ENCODE results near the gene HIC1. TPM values are rescaled to one million over a fixed set of nuclear protein-coding genes. Genes with fewer than 3 reads are reported as not detected.

Gene HIC1
- total and polyA plus RNA-seq, 5 experiments from 2014 or later = 0.08 to 1.6 (median 0.81) TPM; not detected in 1

DNA sequence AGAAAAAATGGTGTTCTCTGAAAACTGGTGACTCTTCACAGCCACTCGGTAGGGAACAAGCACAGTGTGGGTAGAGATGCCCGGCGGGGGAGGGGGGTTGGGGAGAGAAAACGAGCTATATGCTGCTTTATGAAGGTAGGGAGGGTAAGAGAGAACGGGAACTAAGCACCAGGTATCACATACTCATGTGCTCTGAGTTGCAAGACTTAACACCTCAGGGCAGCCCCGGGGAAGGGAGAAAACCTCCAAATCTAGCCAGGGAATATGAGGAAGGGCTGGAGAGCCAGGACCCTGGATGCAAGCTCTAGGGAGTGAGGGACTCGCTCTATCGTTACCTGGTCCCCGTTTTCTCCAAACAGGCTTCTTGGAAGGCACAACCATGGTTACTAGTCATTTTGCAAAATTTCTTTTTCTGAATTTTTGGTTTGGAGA, 35.3 kb downstream of the HIC1 start:
- Mint-ChIP-seq H3K36me3 (peaks cover 0 to 38% (median 8%) of the 10 kb centered on the region in 3 donors), H3K4me3 (peak overlapping the region; percentile 86 to 100 (median 94)), H3K9me3 (no peaks in the 10 kb centered on the region), H3K4me1 (peaks cover 23 to 67% (median 54%) of the 10 kb centered on the region in 4 donors), H3K27ac (peak overlapping the region; percentile 83 to 99 (median 94)), H3K27me3 (no peaks in the 10 kb centered on the region)
- DNase-seq = peak in 1 of 10 donors; percentile 13
- POLR2A ChIA-PET = interaction anchor here (1.2 to 1.5 kb wide), 3 partner anchors 13 to 182 kb away, joined by 3 to 4 read pairs (median 3); partner anchors contain the start of gene HIC1
- ATAC-seq = peak; percentile 31 to 55

DNA sequence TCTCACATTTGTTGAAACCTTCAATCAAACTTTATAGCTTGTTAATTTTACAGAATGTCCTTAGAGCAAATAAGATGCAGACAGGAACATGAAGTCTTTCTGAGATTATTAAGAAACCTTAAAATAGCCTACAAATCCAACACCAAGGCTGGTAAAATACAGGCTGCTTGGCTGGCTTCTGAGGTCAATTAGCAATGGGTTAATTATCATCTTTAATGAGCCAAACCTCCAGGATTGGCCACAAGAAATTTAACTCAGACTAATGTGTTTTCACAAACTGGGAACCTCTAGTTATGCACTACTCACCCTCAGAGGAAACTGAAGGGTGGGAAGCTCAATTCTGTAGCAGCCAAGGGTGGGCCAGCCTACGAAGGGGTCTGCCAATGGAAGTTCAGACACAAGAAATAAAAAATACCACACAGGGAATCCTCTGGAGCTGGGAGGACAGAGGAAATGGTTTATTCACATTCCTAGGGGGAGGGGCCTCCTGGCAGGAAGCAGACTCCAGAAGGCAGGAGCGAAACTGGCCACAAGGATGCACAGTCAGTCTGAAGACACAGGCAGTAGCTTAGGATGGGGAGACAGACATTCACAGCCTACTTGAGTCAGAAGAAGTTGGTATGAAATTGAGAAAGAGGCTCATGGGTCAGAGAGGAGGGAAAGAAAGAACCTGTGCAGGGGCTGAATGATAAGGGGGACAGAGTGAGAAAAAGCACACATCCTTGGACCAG, 36.1 kb downstream of the HIC1 start:
- no peak for ATAC-seq
- Mint-ChIP-seq H3K36me3 (peaks cover 0 to 36% (median 8%) of the 10 kb centered on the region in 3 donors), H3K4me1 (peaks cover 26 to 64% (median 54%) of the 10 kb centered on the region in 4 donors)

DNA sequence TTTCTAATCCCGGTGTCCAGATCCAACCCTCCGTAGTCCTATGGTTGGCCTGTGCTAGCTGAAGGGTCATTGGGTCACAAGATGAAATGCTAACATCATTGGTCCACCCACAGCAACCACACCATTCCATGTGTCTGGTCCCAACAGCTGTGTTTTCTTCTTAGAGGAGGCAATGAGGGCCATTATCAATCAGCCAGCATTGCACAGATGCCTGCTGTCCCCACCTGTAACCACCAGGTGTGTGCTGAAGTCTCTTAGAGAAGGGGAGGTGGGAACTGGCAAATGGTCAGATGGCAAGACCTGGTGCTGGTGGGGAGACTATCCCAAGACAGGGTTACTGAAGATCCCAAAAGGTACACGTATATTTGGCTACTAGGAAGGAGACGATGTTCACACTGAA, 37.4 kb downstream of the HIC1 start:
- peaks cover 0 to 30% (median 3%) of the 10 kb centered on the region in 3 donors for H3K36me3 Mint-ChIP-seq
- POLR2A ChIA-PET = interaction anchor here (0.6 to 1.0 kb wide), 2 partner anchors 35 to 463 kb away, joined by 3 to 4 read pairs; partner anchors contain the start of gene SLC43A2
- no peaks in the 10 kb centered on the region for H3K9me3 Mint-ChIP-seq
- no peak for ATAC-seq
- H3K27ac Mint-ChIP-seq = peak overlapping the region in 5 of 10 donors; percentile 9 to 76 (median 49)
- H3K4me1 Mint-ChIP-seq = peaks cover 26 to 53% (median 49%) of the 10 kb centered on the region in 4 donors
- DNase-seq = no peak
- H3K27me3 Mint-ChIP-seq = no peaks in the 10 kb centered on the region
- H3K4me3 Mint-ChIP-seq = peak overlapping the region in 1 of 10 donors; percentile 22

More for the DNA sequence above, 36.1 kb downstream of the HIC1 start:
- no peaks in the 10 kb centered on the region for H3K9me3 Mint-ChIP-seq
- no peak for DNase-seq
- no peaks in the 10 kb centered on the region for H3K27me3 Mint-ChIP-seq
- POLR2A ChIA-PET = interaction anchor here (0.7 to 1.5 kb wide), 3 partner anchors 23 to 181 kb away, joined by 3 read pairs; partner anchors contain the start of gene HIC1
- peak overlapping the region in 6 of 10 donors; percentile 53 to 99 (median 88) for H3K27ac Mint-ChIP-seq
- H3K4me3 Mint-ChIP-seq = peak overlapping the region in 7 of 10 donors; percentile 87 to 100 (median 93)

DNA sequence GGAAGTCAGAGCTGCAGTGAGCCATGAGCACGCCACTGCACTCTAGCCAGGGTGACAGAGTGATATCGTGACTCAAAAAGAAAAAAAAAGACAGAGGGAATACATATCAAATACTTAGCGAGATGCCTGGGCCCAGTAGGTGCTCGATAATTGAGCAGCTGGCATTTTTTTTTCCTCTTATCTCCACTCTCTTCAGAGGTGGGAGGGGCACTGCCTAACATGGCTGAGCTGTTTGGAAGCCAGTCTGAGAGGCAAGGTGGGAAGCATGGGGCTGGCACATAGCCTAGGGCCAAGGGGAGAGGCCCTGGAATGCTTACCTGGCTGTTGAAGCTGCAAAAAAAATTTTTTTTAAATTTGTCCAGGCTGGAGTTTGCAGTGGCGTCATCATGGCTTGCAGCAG, 38.4 kb downstream of the HIC1 start:
- H3K4me3 Mint-ChIP-seq = no peak overlapping the region
- no peak for ATAC-seq

DNA sequence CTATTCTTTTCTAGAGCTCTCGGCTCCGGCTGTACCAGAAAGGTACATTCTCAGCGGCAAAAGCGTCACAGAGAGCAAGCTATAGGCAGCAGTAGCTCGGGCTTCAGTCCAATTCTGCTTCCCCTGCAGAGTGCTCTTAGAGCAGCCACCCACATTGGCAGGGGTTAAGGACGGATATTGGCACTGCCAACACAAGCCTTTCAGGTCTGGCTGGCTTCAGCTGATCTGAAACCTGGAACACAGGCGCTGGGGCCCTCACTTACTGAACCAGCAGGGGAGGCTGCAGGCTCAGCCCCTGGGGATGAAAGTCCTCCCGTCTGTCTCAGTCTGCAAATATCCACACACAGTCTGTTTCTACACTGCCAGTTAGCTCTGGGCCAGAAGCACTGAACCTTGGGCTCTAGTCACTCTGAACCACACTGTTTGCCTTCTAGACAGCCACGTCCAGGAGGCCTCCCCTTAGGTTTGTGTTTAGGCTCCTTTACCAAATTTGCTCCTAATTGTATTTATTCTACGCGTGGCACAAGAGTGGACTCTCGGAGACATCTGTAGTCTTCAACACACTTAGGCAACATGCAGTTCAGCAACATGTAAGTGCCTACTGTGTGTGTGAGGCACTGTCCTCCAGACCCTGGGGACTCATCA, 40.1 kb downstream of the HIC1 start:
- Mint-ChIP-seq H3K27ac (peak overlapping the region in 2 of 10 donors; percentile 20 to 33), H3K4me1 (peaks cover 11 to 25% (median 23%) of the 10 kb centered on the region in 4 donors), H3K27me3 (no peaks in the 10 kb centered on the region), H3K9me3 (no peaks in the 10 kb centered on the region), H3K36me3 (peaks cover 0 to 39% (median 3%) of the 10 kb centered on the region in 3 donors), H3K4me3 (no peak overlapping the region)
- DNase-seq = no peak
- no peak for ATAC-seq
- POLR2A ChIA-PET = interaction anchor here (1.0 kb wide), 1 partner anchor 17 kb away, joined by 3 read pairs; no protein-coding TSS in a partner anchor

More for the DNA sequence above, 38.4 kb downstream of the HIC1 start:
- no peak for DNase-seq
- H3K9me3 Mint-ChIP-seq = no peaks in the 10 kb centered on the region
- peaks cover 0 to 36% (median 3%) of the 10 kb centered on the region in 3 donors for H3K36me3 Mint-ChIP-seq
- H3K27ac Mint-ChIP-seq = peak overlapping the region in 3 of 10 donors; percentile 7 to 78 (median 52)
- H3K4me1 Mint-ChIP-seq = peaks cover 21 to 42% (median 39%) of the 10 kb centered on the region in 4 donors
- H3K27me3 Mint-ChIP-seq = no peaks in the 10 kb centered on the region
- POLR2A ChIA-PET = interaction anchor here (1.0 kb wide), 1 partner anchor 36 kb away, joined by 3 read pairs; no protein-coding TSS in a partner anchor

DNA sequence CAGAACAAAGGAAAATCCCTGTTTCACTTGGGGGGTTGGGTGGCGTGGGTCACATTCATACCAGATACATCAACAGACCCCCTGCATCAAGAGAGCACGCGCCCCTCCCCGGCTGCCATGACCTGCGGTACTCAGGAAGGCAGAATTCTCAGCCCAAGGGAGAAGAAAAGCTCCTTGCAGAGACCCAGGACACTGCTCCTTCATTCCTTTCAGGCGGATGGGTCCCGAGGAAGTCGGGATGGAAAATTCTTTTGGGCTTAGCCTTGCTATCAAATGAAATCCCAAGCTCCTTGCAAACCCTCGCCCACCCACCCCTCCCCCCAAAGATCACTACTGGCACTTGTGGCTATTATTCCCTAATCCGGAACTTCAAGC, 40.6 kb downstream of the HIC1 start:
- Mint-ChIP-seq H3K4me1 (peaks cover 8 to 20% (median 18%) of the 10 kb centered on the region in 4 donors), H3K27me3 (no peaks in the 10 kb centered on the region), H3K36me3 (peaks cover 0 to 39% (median 3%) of the 10 kb centered on the region in 3 donors), H3K27ac (no peak overlapping the region), H3K4me3 (no peak overlapping the region), H3K9me3 (no peaks in the 10 kb centered on the region)
- ATAC-seq (no peak), DNase-seq (no peak)
- POLR2A ChIA-PET = no interaction called here

DNA sequence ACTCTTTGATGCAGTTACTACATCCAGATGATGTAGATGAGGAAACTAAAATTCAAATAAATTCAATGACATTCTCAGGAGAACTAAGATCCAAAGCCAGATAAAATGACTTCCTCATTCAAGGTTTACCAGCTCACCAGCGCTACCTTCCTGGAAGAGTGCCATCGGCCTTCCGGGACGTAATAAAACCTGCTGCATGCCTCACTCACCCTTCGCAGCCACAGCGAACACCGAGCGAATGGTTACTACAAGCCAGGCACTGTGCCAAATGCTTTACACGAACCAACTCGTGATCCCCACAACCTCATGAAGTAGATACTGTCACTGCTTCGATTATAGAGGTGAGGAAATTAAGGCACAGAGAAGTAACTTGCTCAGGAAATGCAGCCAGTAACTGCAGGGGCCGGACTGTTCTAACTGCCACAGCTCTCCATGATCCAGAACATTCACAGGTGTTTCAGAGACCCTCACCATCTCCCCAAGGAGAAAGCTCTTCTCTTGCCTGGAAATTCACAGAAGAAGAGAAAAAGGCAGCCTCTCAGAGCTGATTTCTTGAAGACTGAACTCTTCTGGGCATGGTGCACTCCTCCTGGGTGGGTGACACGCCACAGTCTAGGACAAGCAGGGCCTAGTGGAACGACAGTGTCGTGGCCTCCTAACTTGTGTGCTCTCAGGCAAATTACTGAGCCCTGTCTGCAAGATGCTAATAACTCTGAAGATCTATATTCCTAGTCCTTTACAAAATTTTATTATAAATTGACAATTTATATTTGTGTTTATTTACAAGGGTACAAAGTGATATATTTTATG, 46.8 kb downstream of the HIC1 start:
- Mint-ChIP-seq H3K9me3 (no peaks in the 10 kb centered on the region), H3K27me3 (no peaks in the 10 kb centered on the region), H3K4me1 (peaks cover 16 to 31% (median 26%) of the 10 kb centered on the region in 4 donors), H3K36me3 (peaks cover 0 to 31% (median 4%) of the 10 kb centered on the region in 3 donors), H3K27ac (peak overlapping the region in 9 of 10 donors; percentile 52 to 93 (median 85)), H3K4me3 (peak overlapping the region; percentile 11 to 67 (median 42))
- POLR2A ChIA-PET = interaction anchor here (0.6 to 1.0 kb wide), 2 partner anchors 73 to 135 kb away, joined by 3 read pairs; no protein-coding TSS in a partner anchor
- ATAC-seq (peak; percentile 94 to 97), DNase-seq (peak; percentile 37 to 82 (median 68))

DNA sequence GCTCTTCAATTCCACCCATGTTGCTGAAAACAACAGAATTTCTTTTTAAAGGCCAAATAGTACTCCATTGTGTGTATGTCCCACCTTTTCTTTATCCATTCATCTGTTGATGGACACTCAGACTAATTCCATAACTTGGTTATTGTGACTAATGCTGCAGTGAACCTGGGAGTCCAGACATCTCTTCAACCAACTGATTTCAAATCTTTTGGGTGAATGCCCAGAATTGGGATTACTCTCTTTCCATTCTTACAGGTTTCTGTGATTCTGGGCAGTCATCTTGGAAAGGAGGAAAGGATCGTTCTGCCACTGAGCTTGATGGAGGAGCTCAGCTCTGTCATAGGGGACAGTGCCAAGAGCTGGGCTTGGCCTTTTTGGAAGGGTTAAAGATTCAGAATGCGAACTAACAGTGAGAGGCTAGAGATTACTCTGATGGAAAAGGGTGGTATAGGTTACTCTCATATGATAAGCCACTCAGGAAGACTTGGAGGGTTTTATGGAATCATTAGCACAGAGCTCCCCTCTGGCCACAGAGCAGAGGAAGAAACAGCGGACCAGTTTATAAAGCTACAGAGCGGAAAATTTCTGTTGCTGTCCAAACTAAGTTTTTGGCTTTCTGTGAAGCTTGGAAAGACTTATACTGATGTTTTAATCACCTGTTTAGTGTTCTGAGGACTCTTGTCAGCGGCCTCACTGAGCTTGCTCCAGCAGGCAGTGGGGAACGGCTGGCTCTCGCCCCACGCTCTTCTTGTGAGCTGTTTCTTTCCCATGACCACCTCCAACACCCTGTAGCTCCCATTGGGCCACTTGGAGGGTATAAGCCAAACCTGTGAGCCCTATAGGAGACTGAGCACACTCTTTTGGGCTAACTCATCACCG, 48.3 kb downstream of the HIC1 start:
- peaks cover 0 to 30% (median 4%) of the 10 kb centered on the region in 3 donors for H3K36me3 Mint-ChIP-seq
- no peaks in the 10 kb centered on the region for H3K9me3 Mint-ChIP-seq
- H3K27ac Mint-ChIP-seq = peak overlapping the region in 8 of 10 donors; percentile 43 to 85 (median 54)
- H3K4me3 Mint-ChIP-seq = peak overlapping the region in 3 of 10 donors; percentile 1 to 50 (median 29)
- DNase-seq = no peak
- H3K27me3 Mint-ChIP-seq = no peaks in the 10 kb centered on the region
- POLR2A ChIA-PET = interaction anchor here (1.0 to 1.4 kb wide), 2 partner anchors 14 to 133 kb away, joined by 3 to 4 read pairs; no protein-coding TSS in a partner anchor
- ATAC-seq = no peak
- peaks cover 18 to 31% (median 26%) of the 10 kb centered on the region in 4 donors for H3K4me1 Mint-ChIP-seq

DNA sequence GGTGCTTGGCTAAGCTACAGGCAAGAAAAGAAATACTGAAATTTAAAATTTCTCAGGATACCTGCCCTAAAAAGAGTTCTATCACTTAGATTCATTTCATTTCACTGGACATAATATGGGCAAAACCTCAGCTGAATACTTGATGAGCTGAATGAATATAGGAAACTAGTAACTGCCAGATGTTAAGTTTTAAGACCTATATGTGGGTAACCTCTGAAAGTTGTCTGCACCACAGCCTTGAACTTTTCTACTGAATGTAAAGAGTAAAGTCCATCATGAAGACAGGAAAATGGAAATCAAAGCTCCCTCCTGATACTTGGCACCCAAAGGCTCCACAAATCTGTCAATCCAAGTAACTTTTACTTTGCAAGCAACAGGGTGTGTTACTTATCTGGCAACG, 50.8 kb downstream of the HIC1 start:
- Mint-ChIP-seq H3K27me3 (no peaks in the 10 kb centered on the region), H3K36me3 (peaks cover 0 to 33% (median 4%) of the 10 kb centered on the region in 3 donors), H3K4me3 (no peak overlapping the region), H3K4me1 (peaks cover 21 to 31% (median 26%) of the 10 kb centered on the region in 4 donors), H3K9me3 (no peaks in the 10 kb centered on the region), H3K27ac (no peak overlapping the region)
- POLR2A ChIA-PET = interaction anchor here (0.8 kb wide), 1 partner anchor 13 kb away, joined by 3 read pairs; no protein-coding TSS in a partner anchor
- no peak for DNase-seq
- no peak for ATAC-seq

DNA sequence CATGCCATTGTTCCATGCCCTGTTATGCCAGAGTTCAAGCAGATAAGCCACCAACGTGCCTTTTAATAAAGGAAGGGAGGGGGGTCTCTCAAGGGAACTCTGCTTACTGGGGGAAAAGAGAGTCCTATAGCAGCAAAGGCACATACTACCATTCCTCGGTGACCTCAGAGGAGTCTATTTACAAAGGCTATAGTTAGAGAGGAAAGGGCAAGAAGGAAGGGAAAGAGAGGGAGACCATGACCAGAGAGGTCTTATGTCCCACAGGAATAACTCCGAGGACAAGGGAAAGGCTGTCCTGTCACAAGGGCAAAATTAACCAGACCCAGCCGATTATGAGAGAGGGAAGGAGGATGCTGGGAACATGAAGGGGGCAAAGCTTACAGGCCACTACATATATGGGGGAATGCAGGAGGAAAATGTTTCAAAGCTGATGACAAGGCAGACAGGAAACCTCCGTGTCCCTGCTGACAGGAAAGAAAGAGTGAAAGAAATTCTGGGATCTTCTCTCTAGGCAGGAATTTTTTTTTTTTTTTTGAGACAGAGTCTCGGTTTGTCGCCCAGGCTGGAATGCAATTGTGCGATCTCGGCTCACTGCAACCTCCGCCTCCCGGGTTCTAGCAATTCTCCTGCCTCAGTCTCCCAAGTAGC, 51.5 kb downstream of the HIC1 start:
- H3K4me3 Mint-ChIP-seq = no peak overlapping the region
- no peaks in the 10 kb centered on the region for H3K27me3 Mint-ChIP-seq
- DNase-seq (no peak), ATAC-seq (no peak)
- H3K36me3 Mint-ChIP-seq = peaks cover 0 to 36% (median 4%) of the 10 kb centered on the region in 3 donors
- H3K9me3 Mint-ChIP-seq = no peaks in the 10 kb centered on the region
- no peak overlapping the region for H3K27ac Mint-ChIP-seq
- H3K4me1 Mint-ChIP-seq = peaks cover 13 to 27% (median 21%) of the 10 kb centered on the region in 4 donors
- POLR2A ChIA-PET = interaction anchor here (0.8 kb wide), 1 partner anchor 12 kb away, joined by 3 read pairs; no protein-coding TSS in a partner anchor
